ENCODE data around the gene TCEANC2.
"Not testable (repeated sequence)": the region's sequence is repeated elsewhere in the genome, so short reads cannot be mapped to it uniquely, and the experiment has no call there.

Gene TCEANC2

DNA sequence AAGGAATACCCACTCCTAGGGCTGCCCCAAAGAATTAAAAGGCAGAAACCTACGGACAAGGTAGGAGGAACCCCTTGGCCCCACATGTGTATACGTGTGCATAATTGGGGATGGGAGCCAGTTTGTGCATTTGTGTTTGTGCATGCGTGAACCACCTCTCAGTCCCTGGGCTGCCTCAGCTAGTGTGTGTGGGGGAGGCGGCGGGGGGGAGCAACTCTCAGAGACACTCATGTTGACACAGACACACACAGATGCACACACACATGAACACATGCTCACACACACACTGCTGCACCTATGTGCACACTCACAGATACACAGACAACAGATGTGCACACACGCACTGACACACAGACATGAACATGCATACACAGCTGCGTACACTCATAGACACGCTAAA lies 40.5 kb upstream of the TCEANC2 start:
- WGBS = 92% methylated on average over 8 of the region's 8 CpGs
- Histone ChIP-seq H3K4me3 (ENCODE audit: low read length) (no peak overlapping the region), H3K27ac (ENCODE audit: low read depth, low read length) (no peak overlapping the region), H3K27me3 (ENCODE audit: insufficient read depth, low read length) (no peaks in the 10 kb centered on the region), H3K9me3 (ENCODE audit: insufficient read depth, low read depth, low read length) (no peaks in the 10 kb centered on the region), H3K36me3 (ENCODE audit: insufficient read depth, low read length) (no peaks in the 10 kb centered on the region), H3K9ac (ENCODE audit: low read depth, low read length) (no peak overlapping the region), H3K4me1 (ENCODE audit: insufficient read depth, low read length) (no peaks in the 10 kb centered on the region)

DNA sequence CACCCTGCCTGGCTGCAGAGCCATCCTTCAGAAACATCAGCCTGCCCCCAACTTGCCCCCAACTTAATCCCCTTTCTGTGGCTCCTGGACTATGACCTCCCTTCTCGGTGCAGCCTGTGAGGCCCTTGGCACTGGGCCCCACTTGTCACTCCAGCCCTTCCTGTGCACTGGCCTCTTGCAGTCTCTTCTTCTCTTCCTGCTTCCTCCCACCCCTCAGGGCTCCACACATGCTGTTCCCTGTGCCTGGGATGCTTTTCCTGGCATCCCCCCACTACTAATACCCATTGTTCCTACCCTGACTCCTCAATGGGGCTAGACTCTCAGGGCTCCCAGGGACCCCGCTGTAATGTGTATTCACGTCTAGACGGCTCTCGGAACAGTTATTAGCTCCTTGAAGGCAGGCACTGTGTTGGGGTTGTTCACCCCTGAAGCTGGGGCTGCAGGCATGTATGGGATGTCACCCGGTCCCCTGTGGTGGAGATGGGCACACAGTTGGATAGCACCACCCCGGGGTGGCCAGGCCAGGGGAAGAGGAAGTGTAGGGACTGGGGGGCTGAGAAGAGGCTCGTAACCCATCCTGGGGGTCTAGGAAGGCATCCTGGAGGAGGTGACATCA lies 39.9 kb upstream of the TCEANC2 start:
- Histone ChIP-seq H3K27me3 (ENCODE audit: insufficient read depth, low read length) (no peaks in the 10 kb centered on the region), H3K9ac (ENCODE audit: low read depth, low read length) (no peak overlapping the region), H3K4me1 (ENCODE audit: insufficient read depth, low read length) (no peaks in the 10 kb centered on the region), H3K27ac (ENCODE audit: low read depth, low read length) (no peak overlapping the region), H3K36me3 (ENCODE audit: insufficient read depth, low read length) (no peaks in the 10 kb centered on the region), H3K4me3 (ENCODE audit: low read length) (no peak overlapping the region), H3K9me3 (ENCODE audit: insufficient read depth, low read depth, low read length) (no peaks in the 10 kb centered on the region)
- WGBS = 90% methylated on average over 8 of the region's 8 CpGs

DNA sequence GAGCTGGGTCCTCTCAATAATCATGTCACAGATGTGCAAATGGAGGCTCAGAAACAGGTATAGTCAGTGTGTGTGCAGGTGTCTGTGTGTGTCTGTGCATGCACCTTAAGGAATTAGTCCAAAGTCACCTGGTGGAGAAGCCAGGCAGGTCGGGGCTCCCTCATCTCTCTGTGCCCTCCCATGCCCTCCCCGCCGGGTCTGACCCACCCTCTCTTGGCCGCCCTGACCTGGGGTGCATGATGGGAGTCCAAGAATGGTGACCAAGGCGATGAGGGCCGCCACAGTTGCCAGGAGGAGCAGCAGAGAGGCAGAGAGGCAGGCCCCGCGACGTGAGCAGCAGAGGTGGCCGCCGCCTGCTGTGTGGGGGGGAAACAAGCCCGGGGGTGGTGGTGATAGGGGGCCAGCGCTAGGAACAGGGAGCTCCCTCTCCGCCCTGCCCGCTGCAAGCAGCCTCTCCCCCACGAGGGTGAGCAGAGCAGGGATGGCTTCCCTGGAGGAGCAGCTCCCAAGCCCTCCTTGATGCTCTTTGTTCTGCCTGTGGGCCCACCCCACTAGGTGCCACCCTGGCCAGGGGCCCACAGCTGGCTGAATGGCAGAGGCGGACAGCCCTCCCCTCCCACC lies 39.3 kb upstream of the TCEANC2 start:
- H3K9ac ChIP-seq (ENCODE audit: low read depth, low read length) = no peak overlapping the region
- H3K9me3 ChIP-seq (ENCODE audit: insufficient read depth, low read depth, low read length) = no peaks in the 10 kb centered on the region
- no peaks in the 10 kb centered on the region for H3K36me3 ChIP-seq (ENCODE audit: insufficient read depth, low read length)
- 76% methylated on average over 17 of the region's 17 CpGs for WGBS
- no peak overlapping the region for H3K4me3 ChIP-seq (ENCODE audit: low read length)
- no peaks in the 10 kb centered on the region for H3K4me1 ChIP-seq (ENCODE audit: insufficient read depth, low read length)
- no peak overlapping the region for H3K27ac ChIP-seq (ENCODE audit: low read depth, low read length)
- H3K27me3 ChIP-seq (ENCODE audit: insufficient read depth, low read length) = no peaks in the 10 kb centered on the region

DNA sequence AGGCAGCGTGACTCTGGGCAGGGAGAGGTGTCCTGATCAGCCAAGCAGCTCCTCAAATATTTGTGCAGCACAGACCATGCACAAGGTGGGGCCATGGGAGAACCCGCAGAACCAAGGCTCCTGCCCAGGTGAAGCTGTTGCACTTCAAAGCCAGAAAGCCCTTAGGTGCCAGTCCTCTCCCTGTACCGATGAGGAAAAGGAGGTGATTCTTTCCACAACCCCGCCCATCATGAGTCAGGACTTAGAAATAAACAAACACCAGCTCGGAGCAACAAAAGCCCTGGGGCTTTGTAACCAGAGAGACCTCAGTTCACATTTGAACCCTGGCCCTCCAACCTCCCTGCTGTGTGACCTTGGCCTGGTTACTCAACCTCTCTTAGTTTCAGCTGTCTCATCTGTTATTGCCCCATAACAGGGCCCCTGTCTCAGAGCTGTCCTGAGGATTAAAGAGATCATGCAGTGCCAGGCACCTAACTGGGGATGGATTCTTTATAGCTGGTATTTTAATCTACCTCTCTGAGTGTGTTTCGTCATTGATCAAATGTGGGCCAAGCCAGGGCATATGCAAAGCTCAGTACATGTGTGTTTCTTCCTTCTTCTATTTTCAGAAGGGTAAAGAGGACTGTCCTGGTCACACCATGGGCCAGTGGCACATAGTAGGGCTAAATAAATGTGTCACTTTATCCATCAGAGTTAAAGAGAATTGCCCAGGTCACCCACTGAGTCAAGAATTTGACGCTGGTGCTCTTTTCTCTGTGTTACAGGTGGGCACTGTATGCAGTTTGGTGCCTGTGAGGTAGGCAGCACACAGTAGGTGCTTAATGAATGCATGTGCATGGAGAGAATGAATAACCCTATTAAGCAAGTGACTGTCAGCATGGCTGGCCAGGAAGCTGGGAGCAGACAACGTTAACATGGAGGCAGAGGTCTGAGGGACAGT lies 36.8 kb upstream of the TCEANC2 start:
- WGBS = 59% methylated on average over 8 of the region's 8 CpGs
- H3K9me3 ChIP-seq (ENCODE audit: insufficient read depth, low read depth, low read length) = no peaks in the 10 kb centered on the region
- H3K27ac ChIP-seq (ENCODE audit: low read depth, low read length) = no peak overlapping the region
- no peaks in the 10 kb centered on the region for H3K36me3 ChIP-seq (ENCODE audit: insufficient read depth, low read length)
- no peaks in the 10 kb centered on the region for H3K27me3 ChIP-seq (ENCODE audit: insufficient read depth, low read length)
- H3K4me1 ChIP-seq (ENCODE audit: insufficient read depth, low read length) = no peaks in the 10 kb centered on the region
- no peak overlapping the region for H3K4me3 ChIP-seq (ENCODE audit: low read length)
- H3K9ac ChIP-seq (ENCODE audit: low read depth, low read length) = no peak overlapping the region

DNA sequence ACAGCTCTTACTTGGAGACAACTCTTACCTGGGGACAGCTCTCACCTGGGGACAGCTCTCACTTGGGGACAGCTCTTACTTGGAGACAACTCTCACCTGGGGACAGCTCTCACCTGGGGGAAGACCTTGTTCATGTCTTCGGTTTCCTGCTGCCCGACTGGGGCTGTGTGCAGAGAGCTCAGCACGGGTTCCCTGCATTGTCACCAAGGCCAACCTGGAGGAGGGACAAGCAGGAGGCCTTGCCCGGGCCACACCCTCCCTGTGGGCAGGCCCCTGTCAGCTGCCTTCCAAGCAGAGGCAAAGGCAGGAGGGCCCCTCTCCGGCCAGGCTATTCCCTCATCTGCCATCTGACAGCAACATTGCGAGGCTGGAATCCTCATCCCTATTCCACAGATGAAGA lies 35.4 kb upstream of the TCEANC2 start, which contains the start of gene LDLRAD1:
LDLRAD1 (minus strand) TSS at position 208 of the 400 bp plus-strand sequence; CDS start at position 134, 74 bp downstream.
- no peaks in the 10 kb centered on the region for H3K9me3 ChIP-seq (ENCODE audit: insufficient read depth, low read depth, low read length)
- 60% methylated on average over 6 of the region's 6 CpGs for WGBS
- H3K27ac ChIP-seq (ENCODE audit: low read depth, low read length) = no peak within 1 kb of the TSS
- H3K4me3 ChIP-seq (ENCODE audit: low read length) = no peak within 1 kb of the TSS
- no peaks in the 10 kb centered on the region for H3K36me3 ChIP-seq (ENCODE audit: insufficient read depth, low read length)
- H3K9ac ChIP-seq (ENCODE audit: low read depth, low read length) = no peak within 1 kb of the TSS
- H3K4me1 ChIP-seq (ENCODE audit: insufficient read depth, low read length) = no peaks in the 10 kb centered on the region
- H3K27me3 ChIP-seq (ENCODE audit: insufficient read depth, low read length) = no peaks in the 10 kb centered on the region

DNA sequence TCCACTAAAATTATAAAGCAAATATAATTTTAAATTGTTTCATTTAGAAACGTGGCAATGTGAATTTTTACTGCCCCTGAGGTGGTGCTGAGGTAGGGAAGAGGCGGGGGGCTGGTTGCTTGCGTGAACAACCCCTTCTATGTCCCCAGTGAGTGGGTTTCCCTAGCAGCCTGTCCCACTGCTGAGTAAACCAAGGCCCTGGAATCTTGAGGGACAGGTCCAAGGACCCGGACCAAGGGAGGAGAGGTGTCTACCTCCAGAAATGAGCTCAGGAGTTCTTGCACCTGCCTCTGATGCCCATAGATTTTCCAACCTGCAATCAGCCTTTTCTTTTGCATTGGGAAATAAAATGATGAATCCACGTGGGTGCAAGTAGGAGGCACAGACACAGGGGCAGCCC lies 34.8 kb upstream of the TCEANC2 start:
- Histone ChIP-seq H3K4me1 (ENCODE audit: insufficient read depth, low read length) (no peaks in the 10 kb centered on the region), H3K27ac (ENCODE audit: low read depth, low read length) (no peak overlapping the region), H3K36me3 (ENCODE audit: insufficient read depth, low read length) (no peaks in the 10 kb centered on the region), H3K9me3 (ENCODE audit: insufficient read depth, low read depth, low read length) (no peaks in the 10 kb centered on the region), H3K27me3 (ENCODE audit: insufficient read depth, low read length) (no peaks in the 10 kb centered on the region), H3K9ac (ENCODE audit: low read depth, low read length) (no peak overlapping the region), H3K4me3 (ENCODE audit: low read length) (no peak overlapping the region)
- WGBS = 87% methylated on average over 5 of the region's 5 CpGs

DNA sequence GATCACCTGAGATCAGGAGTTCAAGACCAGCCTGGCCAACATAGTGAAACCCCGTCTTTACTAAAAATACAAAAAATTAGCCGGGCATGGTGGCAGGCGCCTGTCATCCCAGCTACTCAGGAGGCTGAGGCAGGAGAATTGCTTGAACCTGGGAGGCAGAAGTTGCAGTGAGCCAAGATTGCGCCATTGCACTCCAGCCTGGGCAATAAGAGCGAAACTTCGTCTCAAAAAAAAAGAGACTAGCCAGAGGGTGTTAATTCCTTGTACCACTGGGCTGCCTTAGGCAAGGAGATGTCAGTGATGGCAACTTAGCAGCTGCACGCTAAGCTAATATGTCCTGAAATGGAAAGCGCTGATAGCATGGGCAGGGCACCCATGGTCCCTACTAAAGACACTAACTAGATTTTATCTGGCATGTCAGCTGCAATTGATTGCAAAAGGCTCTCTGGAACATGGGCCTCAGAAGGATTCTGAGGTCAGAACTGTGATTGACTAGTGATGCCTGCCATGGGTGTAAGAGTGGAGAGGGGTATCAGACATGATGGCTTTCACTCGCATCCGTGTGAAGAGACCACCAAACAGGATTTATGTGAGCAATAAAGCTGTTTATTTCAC lies 33.7 kb upstream of the TCEANC2 start:
- not testable (repeated sequence) for H3K4me1 ChIP-seq (ENCODE audit: insufficient read depth, low read length); H3K27me3 ChIP-seq (ENCODE audit: insufficient read depth, low read length); H3K9me3 ChIP-seq (ENCODE audit: insufficient read depth, low read depth, low read length); H3K4me3 ChIP-seq (ENCODE audit: low read length); H3K36me3 ChIP-seq (ENCODE audit: insufficient read depth, low read length); H3K9ac ChIP-seq (ENCODE audit: low read depth, low read length); H3K27ac ChIP-seq (ENCODE audit: low read depth, low read length)
- WGBS = 93% methylated on average over 10 of the region's 10 CpGs

DNA sequence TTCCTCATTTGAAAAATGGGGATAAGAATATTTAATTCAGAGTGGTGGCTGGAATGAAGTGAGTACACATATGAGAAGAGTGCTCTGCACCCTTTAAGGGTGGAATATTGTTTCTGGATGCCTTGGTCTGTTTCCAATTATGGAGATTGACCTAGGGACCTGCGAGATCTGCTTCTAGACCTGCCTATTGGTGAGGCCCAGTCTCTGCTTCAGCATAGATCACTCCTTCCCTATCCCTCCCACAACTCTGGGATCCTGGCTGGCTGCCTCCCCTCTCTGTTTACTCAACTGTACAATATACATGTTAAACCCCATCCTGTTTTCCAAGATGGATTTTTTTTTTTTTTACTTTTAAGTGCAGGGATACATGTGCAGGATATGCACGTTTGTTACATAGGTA lies 29.1 kb upstream of the TCEANC2 start:
- Histone ChIP-seq H3K9ac (ENCODE audit: low read depth, low read length) (no peak overlapping the region), H3K27ac (ENCODE audit: low read depth, low read length) (no peak overlapping the region), H3K27me3 (ENCODE audit: insufficient read depth, low read length) (no peaks in the 10 kb centered on the region), H3K9me3 (ENCODE audit: insufficient read depth, low read depth, low read length) (no peaks in the 10 kb centered on the region), H3K4me3 (ENCODE audit: low read length) (no peak overlapping the region), H3K36me3 (ENCODE audit: insufficient read depth, low read length) (no peaks in the 10 kb centered on the region), H3K4me1 (ENCODE audit: insufficient read depth, low read length) (no peaks in the 10 kb centered on the region)
- 96% methylated on average over 1 of the region's 2 CpGs for WGBS

DNA sequence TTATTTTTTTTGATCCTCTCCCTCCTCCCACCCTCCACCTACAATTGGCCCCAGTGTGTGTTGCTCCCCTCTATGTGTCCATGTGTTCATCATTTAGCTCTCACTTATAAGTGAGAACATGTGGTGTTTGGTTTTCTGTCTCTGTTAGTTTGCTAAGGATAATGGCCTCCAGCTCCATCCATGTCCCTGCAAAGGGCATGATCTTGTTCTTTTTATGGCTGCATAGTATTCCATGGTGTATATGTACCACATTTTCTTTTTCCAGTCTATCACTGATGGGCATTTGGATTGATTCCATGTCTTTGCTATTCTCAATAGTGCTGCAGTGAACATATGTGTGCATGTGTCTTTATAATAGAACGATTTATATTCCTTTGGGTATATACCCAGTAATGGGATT lies 28.6 kb upstream of the TCEANC2 start:
- not testable (repeated sequence) for H3K27me3 ChIP-seq (ENCODE audit: insufficient read depth, low read length); H3K4me3 ChIP-seq (ENCODE audit: low read length); H3K9me3 ChIP-seq (ENCODE audit: insufficient read depth, low read depth, low read length); H3K27ac ChIP-seq (ENCODE audit: low read depth, low read length); H3K36me3 ChIP-seq (ENCODE audit: insufficient read depth, low read length); H3K4me1 ChIP-seq (ENCODE audit: insufficient read depth, low read length); H3K9ac ChIP-seq (ENCODE audit: low read depth, low read length)
- WGBS = 100% methylated on average over 1 of the region's 1 CpG

DNA sequence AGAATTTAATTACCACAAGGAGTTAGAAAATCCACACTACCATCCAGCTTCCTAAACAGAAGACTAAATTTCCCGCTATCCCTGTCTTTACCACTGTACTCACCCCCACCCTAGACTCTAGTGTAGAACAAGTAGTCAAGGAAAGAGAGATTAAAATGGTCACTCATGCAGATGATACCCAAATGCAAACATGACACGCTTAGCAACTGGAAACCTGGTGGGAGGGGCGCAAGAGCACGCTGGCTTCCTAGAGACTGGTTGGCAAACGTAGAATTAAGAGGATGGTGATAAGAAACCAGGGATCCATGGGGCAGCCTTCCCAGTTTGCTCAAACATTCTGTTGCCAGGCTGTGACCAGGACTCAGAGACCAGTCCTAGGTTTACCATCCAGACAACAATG lies 25.6 kb upstream of the TCEANC2 start:
- 90% methylated on average over 5 of the region's 5 CpGs for WGBS
- no peaks in the 10 kb centered on the region for H3K4me1 ChIP-seq (ENCODE audit: insufficient read depth, low read length)

More for the DNA sequence above, 25.6 kb upstream of the TCEANC2 start:
- Histone ChIP-seq H3K9ac (ENCODE audit: low read depth, low read length) (no peak overlapping the region), H3K27me3 (ENCODE audit: insufficient read depth, low read length) (no peaks in the 10 kb centered on the region), H3K4me3 (ENCODE audit: low read length) (no peak overlapping the region), H3K27ac (ENCODE audit: low read depth, low read length) (no peak overlapping the region), H3K9me3 (ENCODE audit: insufficient read depth, low read depth, low read length) (no peaks in the 10 kb centered on the region), H3K36me3 (ENCODE audit: insufficient read depth, low read length) (peaks cover 24% of the 10 kb centered on the region)
